Lung (tissue), 12 donors: ENCODE results near the gene ABCG2. TPM values are rescaled to one million over a fixed set of nuclear protein-coding genes. Genes with fewer than 3 reads are reported as not detected.
"Not testable (repeated sequence)": the region's sequence is repeated elsewhere in the genome, so short reads cannot be mapped to it uniquely, and the experiment has no call there.

Experiments
- ATAC-seq: fragments of 200-7000 bp; cut with Tn5 transposase; one replicate; pipeline ENCODE4 v1.9.1; 2020; ENCODE audit warnings: moderate number of reproducible peaks; ENCODE audit not compliant: insufficient read depth, low FRiP score
- DNase-seq, 3 donors: peaks; one replicate each; pipeline ENCODE4 v3.0.0-alpha.2; 2013 to 2017
- H3K27ac ChIP-seq, 2 donors: one replicate each; pipeline ENCODE4 v1.5.1; 2013; ENCODE audit warnings: mild to moderate bottlenecking in 2 of 2, moderate library complexity in 2 of 2, control low read depth in 1 of 2, inconsistent platforms in 1 of 2, low read depth in 1 of 2, low read length in 1 of 2
- H3K27me3 ChIP-seq, 3 donors: one replicate each; pipeline ENCODE4 v1.5.1; 2013; ENCODE audit warnings: low read length in 2 of 3; ENCODE audit not compliant: control insufficient read depth in 3 of 3, insufficient read depth in 3 of 3
- H3K36me3 ChIP-seq, 4 donors: one replicate each; pipeline ENCODE4 v1.5.1; 2013; ENCODE audit warnings: low read length in 4 of 4, mild to moderate bottlenecking in 1 of 4, moderate library complexity in 1 of 4; ENCODE audit not compliant: control insufficient read depth in 4 of 4, insufficient read depth in 4 of 4
- H3K4me1 ChIP-seq, 5 donors: one replicate each; pipeline ENCODE4 v1.5.1; 2013; ENCODE audit warnings: low read length in 5 of 5, mild to moderate bottlenecking in 2 of 5, moderate library complexity in 1 of 5; ENCODE audit not compliant: control insufficient read depth in 5 of 5, insufficient read depth in 5 of 5
- H3K4me3 ChIP-seq: one replicate; pipeline ENCODE4 v1.5.1; 2013; ENCODE audit warnings: mild to moderate bottlenecking, control low read depth, moderate library complexity
- H3K9ac ChIP-seq, 2 donors: one replicate each; pipeline ENCODE4 v1.5.1; 2013; ENCODE audit warnings: low read length in 2 of 2, control low read depth in 1 of 2; ENCODE audit not compliant: insufficient read depth in 1 of 2
- H3K9me3 ChIP-seq, 4 donors: one replicate each; pipeline ENCODE4 v1.5.1; 2013; ENCODE audit warnings: low read length in 3 of 4, mild to moderate bottlenecking in 1 of 4, moderate library complexity in 1 of 4; ENCODE audit not compliant: control insufficient read depth in 4 of 4, insufficient read depth in 3 of 4
- WGBS, 2 donors: extraction: QIAGEN DNeasy Blood & Tissue Kit; methylation state at CpG; one replicate each; pipeline ENCODE4 v1.1.7; 2013; 5-methylcytosine and 5-hydroxymethylcytosine counted together
- polyA plus RNA-seq, 2 donors: library from polyadenylated mRNA; stranded (reverse); fragments of 200-250 nt; gene quantifications; one replicate each; pipeline ENCODE4 v1.2.1, GENCODE V29; 2013
- total RNA-seq, 2 donors: library from RNA; depleted of rRNA in 1 of 2; stranded (reverse); fragments of >200 nt in 1 of 2; gene quantifications; one replicate each; pipeline ENCODE4 v1.2.1, GENCODE V29; 2014 to 2021
- TF ChIP-seq, protein P1 (sequence below): IDR thresholded peaks from 2 replicates; pipeline ENCODE4 v1.5.1; 2012; ENCODE audit warnings: mild to moderate bottlenecking; ENCODE audit errors: control extremely low read depth, extremely low read depth
- donor health status: control.
- donor health status: control.
- donor health status: Bipolar disorder and iron deficiency.
- donor health status: healthy.
- donor health status: DM: yes; HTN: yes; CAD: no.

The ABCG2 gene
- total and polyA plus RNA-seq, 4 donors = 1.0 to 15.7 (median 3.3) TPM

DNA sequence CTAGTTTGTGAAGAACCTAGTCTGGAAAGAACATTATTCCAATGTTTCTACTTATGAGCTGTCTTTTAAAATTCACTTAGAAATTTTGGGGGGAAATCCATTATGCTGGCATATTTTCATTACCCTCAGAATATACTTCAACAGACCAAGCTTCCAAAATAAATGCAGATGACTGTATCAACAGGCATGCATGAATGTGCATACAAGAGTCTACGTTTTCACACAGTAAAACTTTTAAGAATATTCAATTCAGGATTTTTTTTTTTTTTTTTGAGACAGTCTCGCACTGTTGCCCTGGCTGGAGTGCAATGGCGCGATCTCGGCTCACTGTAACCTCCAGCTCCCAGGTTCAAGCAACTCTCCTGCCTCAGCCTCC is 49.7 kb downstream of the ABCG2 start:
- no peaks in the 10 kb centered on the region for H3K27me3 ChIP-seq
- no peak overlapping the region for H3K27ac ChIP-seq
- DNase-seq (no peak), ATAC-seq (no peak)
- H3K4me1 ChIP-seq = peaks cover 0 to 8% (median 2%) of the 10 kb centered on the region in 5 donors
- H3K9ac ChIP-seq = no peak overlapping the region
- no peak overlapping the region for H3K4me3 ChIP-seq
- H3K36me3 ChIP-seq = peaks cover 0 to 5% (median 1%) of the 10 kb centered on the region in 4 donors
- H3K9me3 ChIP-seq = no peaks in the 10 kb centered on the region
- 95 to 97% methylated on average over 5 of the region's 5 CpGs for WGBS, 2 donors
- TF ChIP-seq, protein P1, sequence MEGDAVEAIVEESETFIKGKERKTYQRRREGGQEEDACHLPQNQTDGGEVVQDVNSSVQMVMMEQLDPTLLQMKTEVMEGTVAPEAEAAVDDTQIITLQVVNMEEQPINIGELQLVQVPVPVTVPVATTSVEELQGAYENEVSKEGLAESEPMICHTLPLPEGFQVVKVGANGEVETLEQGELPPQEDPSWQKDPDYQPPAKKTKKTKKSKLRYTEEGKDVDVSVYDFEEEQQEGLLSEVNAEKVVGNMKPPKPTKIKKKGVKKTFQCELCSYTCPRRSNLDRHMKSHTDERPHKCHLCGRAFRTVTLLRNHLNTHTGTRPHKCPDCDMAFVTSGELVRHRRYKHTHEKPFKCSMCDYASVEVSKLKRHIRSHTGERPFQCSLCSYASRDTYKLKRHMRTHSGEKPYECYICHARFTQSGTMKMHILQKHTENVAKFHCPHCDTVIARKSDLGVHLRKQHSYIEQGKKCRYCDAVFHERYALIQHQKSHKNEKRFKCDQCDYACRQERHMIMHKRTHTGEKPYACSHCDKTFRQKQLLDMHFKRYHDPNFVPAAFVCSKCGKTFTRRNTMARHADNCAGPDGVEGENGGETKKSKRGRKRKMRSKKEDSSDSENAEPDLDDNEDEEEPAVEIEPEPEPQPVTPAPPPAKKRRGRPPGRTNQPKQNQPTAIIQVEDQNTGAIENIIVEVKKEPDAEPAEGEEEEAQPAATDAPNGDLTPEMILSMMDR = no peak

GRCh38 chr4:88108108-88108465 is 50.4 kb downstream of the ABCG2 start:
- not testable (repeated sequence) for H3K36me3 ChIP-seq, DNase-seq, ATAC-seq, H3K4me3 ChIP-seq, H3K9me3 ChIP-seq, H3K9ac ChIP-seq, H3K27ac ChIP-seq, H3K27me3 ChIP-seq, H3K4me1 ChIP-seq
- WGBS, 2 donors = 86 to 90% methylated on average over 7 of the region's 7 CpGs

DNA sequence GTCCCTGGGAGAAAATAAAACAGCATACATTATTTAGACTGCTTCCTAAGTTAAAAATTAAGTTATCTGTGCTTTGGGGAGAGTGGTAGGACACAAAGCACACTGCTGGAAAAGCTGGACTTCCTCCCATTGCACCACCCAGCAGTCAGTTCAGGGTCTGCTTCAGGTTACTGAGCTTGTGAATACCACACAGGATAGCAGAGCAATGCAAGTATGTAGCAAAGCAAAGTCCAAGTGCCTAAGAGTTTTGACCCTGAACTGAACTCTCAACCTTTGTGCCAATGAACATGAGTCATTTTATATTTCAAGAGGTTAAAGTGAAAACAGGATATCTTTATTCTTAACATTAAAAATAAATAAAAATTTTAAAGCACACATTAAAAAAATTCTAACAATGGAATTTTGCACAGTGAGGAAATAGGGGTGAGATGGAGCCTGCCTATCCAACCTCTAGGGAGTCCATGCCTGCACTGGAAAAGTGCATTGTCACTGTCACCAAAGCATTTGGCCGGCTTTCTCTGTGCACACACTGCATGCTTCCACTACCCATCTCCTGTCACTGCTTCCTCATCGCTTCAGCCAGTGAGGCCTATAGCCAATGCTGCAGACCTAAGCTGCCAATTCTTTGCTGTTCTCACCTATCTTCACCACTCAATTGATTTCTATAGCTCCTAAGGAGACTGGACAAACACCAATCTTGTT is 50.9 kb downstream of the ABCG2 start:
- peak; percentile 66 for ATAC-seq
- peak in 2 of 3 donors; percentile 8 to 39 for DNase-seq
- Histone ChIP-seq H3K27ac (no peak overlapping the region), H3K9me3 (no peaks in the 10 kb centered on the region), H3K4me1 (peaks cover 0 to 8% (median 2%) of the 10 kb centered on the region in 5 donors), H3K27me3 (no peaks in the 10 kb centered on the region), H3K9ac (no peak overlapping the region), H3K4me3 (no peak overlapping the region), H3K36me3 (peaks cover 0 to 3% (median 0%) of the 10 kb centered on the region in 4 donors)
- WGBS, 2 donors = 22 to 40% methylated on average over 2 of the region's 2 CpGs
- TF ChIP-seq, protein P1 = no peak

DNA sequence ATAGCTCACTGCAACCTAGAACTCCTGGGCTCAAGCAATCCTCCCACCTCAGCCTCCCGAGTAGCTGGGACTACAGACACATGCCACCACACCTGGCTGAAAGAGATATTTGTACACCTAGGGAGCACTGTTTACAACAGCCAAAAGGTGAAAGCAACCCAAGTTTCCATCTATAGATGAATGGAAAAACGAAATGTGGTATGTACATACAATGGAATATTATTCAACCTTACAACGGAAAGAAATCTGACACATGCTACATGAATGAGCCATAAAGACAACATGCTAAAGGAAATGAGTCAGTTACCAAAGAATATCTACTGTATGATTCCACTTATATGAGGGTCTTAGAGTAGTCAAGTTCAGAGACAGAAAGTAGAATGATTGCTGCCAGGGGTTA is 52.2 kb downstream of the ABCG2 start:
- DNase-seq (no peak), ATAC-seq (no peak)
- peaks cover 0 to 3% (median 0%) of the 10 kb centered on the region in 4 donors for H3K36me3 ChIP-seq
- no peak overlapping the region for H3K9ac ChIP-seq
- peaks cover 0 to 8% (median 2%) of the 10 kb centered on the region in 5 donors for H3K4me1 ChIP-seq
- 94 to 96% methylated on average over 3 of the region's 3 CpGs for WGBS, 2 donors
- H3K27ac ChIP-seq = no peak overlapping the region
- TF ChIP-seq, protein P1 = no peak
- H3K4me3 ChIP-seq = no peak overlapping the region
- no peaks in the 10 kb centered on the region for H3K9me3 ChIP-seq
- no peaks in the 10 kb centered on the region for H3K27me3 ChIP-seq
